Neural progenitor cell (in vitro differentiated cells): Measurements from ENCODE around the gene BRD9. TPM values are rescaled to one million over a fixed set of nuclear protein-coding genes. Genes with fewer than 3 reads are reported as not detected.

Experiments
- DNase-seq: peaks from one replicate; pipeline ENCODE4 v3.0.0-alpha.2; 2016; ENCODE audit warnings: low spot score
- H2AFZ ChIP-seq: fragments of 200-600 bp; sonication (generic); replicated peaks from 2 replicates; pipeline ENCODE4 v1.6.1; 2016; ENCODE audit warnings: antibody characterized with exemption
- H3F3A ChIP-seq: fragments of 200-600 bp; sonication (generic); 2 replicates; pipeline ENCODE4 v1.6.1; 2016; ENCODE audit warnings: antibody characterized with exemption, low read depth
- H3K27ac ChIP-seq: fragments of 200-600 bp; sonication (generic); 2 replicates; pipeline ENCODE4 v1.5.1; 2016; ENCODE audit warnings: mild to moderate bottlenecking
- H3K27me3 ChIP-seq: fragments of 200-600 bp; sonication (generic); 2 replicates; pipeline ENCODE4 v1.6.1; 2016; ENCODE audit warnings: mild to moderate bottlenecking, moderate library complexity
- H3K36me3 ChIP-seq: fragments of 200-600 bp; sonication (generic); 2 replicates; pipeline ENCODE4 v1.5.1; 2016
- H3K4me1 ChIP-seq: fragments of 200-600 bp; sonication (generic); 2 replicates; pipeline ENCODE4 v1.6.1; 2016; ENCODE audit warnings: mixed run types
- H3K4me2 ChIP-seq: fragments of 200-600 bp; sonication (generic); 2 replicates; pipeline ENCODE4 v1.6.1; 2016
- H3K4me3 ChIP-seq: fragments of 200-600 bp; sonication (generic); 2 replicates; pipeline ENCODE4 v1.5.1; 2016
- H3K79me2 ChIP-seq: fragments of 200-600 bp; sonication (generic); 2 replicates; pipeline ENCODE4 v1.6.1; 2016; ENCODE audit warnings: low read depth
- H3K9ac ChIP-seq: fragments of 200-600 bp; sonication (generic); 2 replicates; pipeline ENCODE4 v1.6.1; 2016
- H3K9me3 ChIP-seq: fragments of 200-600 bp; sonication (generic); 2 replicates; pipeline ENCODE4 v1.5.1; 2016; ENCODE audit warnings: low read depth
- H4K20me1 ChIP-seq: fragments of 200-600 bp; sonication (generic); 2 replicates; pipeline ENCODE4 v1.6.1; 2016; ENCODE audit warnings: low read depth
- H3K27ac Mint-ChIP-seq: 3 replicates; pipeline ENCODE4 v1.8.0; 2021; ENCODE audit warnings: mixed read lengths
- H3K27me3 Mint-ChIP-seq: 2 replicates; pipeline ENCODE4 v1.8.0; 2022; ENCODE audit warnings: low read depth, mild to moderate bottlenecking, inconsistent platforms, moderate library complexity, mixed read lengths; ENCODE audit not compliant: insufficient read depth
- H3K36me3 Mint-ChIP-seq: 3 replicates; pipeline ENCODE4 v1.8.0; 2021; ENCODE audit warnings: mixed read lengths
- H3K4me1 Mint-ChIP-seq: 3 replicates; pipeline ENCODE4 v1.8.0; 2021; ENCODE audit warnings: mixed read lengths
- H3K4me3 Mint-ChIP-seq: 3 replicates; pipeline ENCODE4 v1.8.0; 2021; ENCODE audit warnings: mild to moderate bottlenecking, moderate library complexity, mixed read lengths
- H3K9me3 Mint-ChIP-seq: 3 replicates; pipeline ENCODE4 v1.8.0; 2020; ENCODE audit warnings: mixed read lengths
- CTCF ChIP-seq: fragments of 200-600 bp; sonication (generic); IDR thresholded peaks from 2 replicates; pipeline ENCODE4 v1.5.1; 2017; ENCODE audit warnings: antibody characterized with exemption, mild to moderate bottlenecking
- EZH2 ChIP-seq: fragments of 200-600 bp; sonication (generic); IDR thresholded peaks from 2 replicates; pipeline ENCODE4 v1.6.1; 2017; ENCODE audit warnings: antibody characterized with exemption, mild to moderate bottlenecking, moderate library complexity
- EZH2phosphoT487 ChIP-seq: fragments of 200-600 bp; sonication (generic); IDR thresholded peaks from 2 replicates; pipeline ENCODE4 v1.6.1; 2017; ENCODE audit warnings: antibody characterized with exemption
- total RNA-seq: library from RNA; depleted of rRNA; stranded (reverse); fragments of >200 nt; gene quantifications from 2 replicates; pipeline ENCODE4 v1.2.3, GENCODE V29; 2015; ENCODE audit warnings: low replicate concordance

BRD9 gene
- total RNA-seq, 1 donor from 2014 or later = 37.5 TPM

- no peaks in the 10 kb centered on the region for H3K9me3 ChIP-seq
- H3K4me3 ChIP-seq = no peak overlapping the region
- no peak overlapping the region for H3K4me3 Mint-ChIP-seq
- peaks cover 8% of the 10 kb centered on the region for H3K36me3 Mint-ChIP-seq
- H3K4me1 Mint-ChIP-seq = peaks cover 3% of the 10 kb centered on the region
- no peak for DNase-seq
- peaks cover 3% of the 10 kb centered on the region for H3F3A ChIP-seq
- H3K27ac ChIP-seq = no peak overlapping the region
- no peak overlapping the region for H3K27ac Mint-ChIP-seq
- TF ChIP-seq EZH2phosphoT487 (no peak), CTCF (no peak)
- no peak overlapping the region for H3K4me2 ChIP-seq
- H3K27me3 ChIP-seq = peaks cover 40% of the 10 kb centered on the region
- peaks cover 8% of the 10 kb centered on the region for H3K4me1 ChIP-seq
- no peaks in the 10 kb centered on the region for H3K36me3 ChIP-seq
- no peaks in the 10 kb centered on the region for H4K20me1 ChIP-seq
- H2AFZ ChIP-seq = no peak overlapping the region
- H3K9me3 Mint-ChIP-seq = no peaks in the 10 kb centered on the region
- no peaks in the 10 kb centered on the region for H3K79me2 ChIP-seq
- peaks cover 6% of the 10 kb centered on the region for H3K27me3 Mint-ChIP-seq
- H3K9ac ChIP-seq = no peak overlapping the region
These were observed 30.1 kb upstream of the BRD9 start for GRCh38 chr5:922436-923280.

GRCh38 chr5:921456-922435, 29.1 kb upstream of the BRD9 start:
- Mint-ChIP-seq H3K9me3 (no peaks in the 10 kb centered on the region), H3K27me3 (peaks cover 3% of the 10 kb centered on the region), H3K36me3 (peaks cover 10% of the 10 kb centered on the region), H3K27ac (no peak overlapping the region), H3K4me3 (no peak overlapping the region), H3K4me1 (peaks cover 3% of the 10 kb centered on the region)
- Histone ChIP-seq H3K4me2 (no peak overlapping the region), H3K27me3 (peaks cover 31% of the 10 kb centered on the region), H3K9me3 (no peaks in the 10 kb centered on the region), H2AFZ (no peak overlapping the region), H3K36me3 (no peaks in the 10 kb centered on the region), H3K79me2 (no peaks in the 10 kb centered on the region), H3K4me3 (no peak overlapping the region), H3K9ac (no peak overlapping the region), H3K27ac (no peak overlapping the region), H3F3A (peaks cover 3% of the 10 kb centered on the region), H4K20me1 (no peaks in the 10 kb centered on the region), H3K4me1 (peaks cover 7% of the 10 kb centered on the region)
- TF ChIP-seq EZH2phosphoT487 (no peak), EZH2 (no peak), CTCF (no peak)
- no peak for DNase-seq

- Mint-ChIP-seq H3K4me3 (no peak overlapping the region), H3K4me1 (peaks cover 3% of the 10 kb centered on the region), H3K27me3 (peaks cover 3% of the 10 kb centered on the region), H3K36me3 (peaks cover 10% of the 10 kb centered on the region), H3K27ac (no peak overlapping the region), H3K9me3 (no peaks in the 10 kb centered on the region)
- H3K9ac ChIP-seq = no peak overlapping the region
- no peak overlapping the region for H3K4me2 ChIP-seq
- no peaks in the 10 kb centered on the region for H3K4me1 ChIP-seq
- no peak for TF ChIP-seq EZH2phosphoT487
- TF ChIP-seq CTCF = no peak
- TF ChIP-seq EZH2 = no peak
- H3K9me3 ChIP-seq = no peaks in the 10 kb centered on the region
- no peak overlapping the region for H2AFZ ChIP-seq
- H3K27me3 ChIP-seq = peaks cover 17% of the 10 kb centered on the region
- H3K36me3 ChIP-seq = no peaks in the 10 kb centered on the region
- peaks cover 3% of the 10 kb centered on the region for H3F3A ChIP-seq
- no peak overlapping the region for H3K27ac ChIP-seq
- H3K4me3 ChIP-seq = no peak overlapping the region
- no peaks in the 10 kb centered on the region for H4K20me1 ChIP-seq
- DNase-seq = no peak
- H3K79me2 ChIP-seq = no peaks in the 10 kb centered on the region
These were observed 27.7 kb upstream of the BRD9 start for GRCh38 chr5:920321-920720.
